ENCODE data around the gene VSIG8.

The VSIG8 gene

GRCh38 chr1:159883134-159883533, 20.7 kb upstream of the VSIG8 start:
- DNase-seq (ENCODE audit: low read depth in 2 of 2), result no peak

- DNase-seq (ENCODE audit: low read depth in 2 of 2), result no peak
These were observed 20.0 kb upstream of the VSIG8 start for GRCh38 chr1:159882527-159882862.

GRCh38 chr1:159881622-159882526, 19.4 kb upstream of the VSIG8 start:
- DNase-seq (ENCODE audit: low read depth in 2 of 2), result no peak

GRCh38 chr1:159880430-159880829, 18.0 kb upstream of the VSIG8 start:
- no peak for DNase-seq (ENCODE audit: low read depth in 2 of 2)

- DNase-seq (ENCODE audit: low read depth in 2 of 2), result no peak
These were observed 17.5 kb upstream of the VSIG8 start for GRCh38 chr1:159879977-159880376.

- no peak for DNase-seq (ENCODE audit: low read depth in 2 of 2)
These were observed 16.7 kb upstream of the VSIG8 start for GRCh38 chr1:159879136-159879535.

- no peak for DNase-seq (ENCODE audit: low read depth in 2 of 2)
These were observed 15.4 kb upstream of the VSIG8 start for GRCh38 chr1:159877695-159878444.

- no peak for DNase-seq (ENCODE audit: low read depth in 2 of 2)
These were observed 11.2 kb upstream of the VSIG8 start for GRCh38 chr1:159873530-159874143.

- DNase-seq (ENCODE audit: low read depth in 2 of 2), result no peak
These were observed 10.4 kb upstream of the VSIG8 start for GRCh38 chr1:159872891-159873290.

GRCh38 chr1:159870704-159871103, 8.2 kb upstream of the VSIG8 start:
- no peak for DNase-seq (ENCODE audit: low read depth in 2 of 2)

- no peak for DNase-seq (ENCODE audit: low read depth in 2 of 2)
These were observed 7.2 kb upstream of the VSIG8 start for GRCh38 chr1:159869607-159870006.

- DNase-seq (ENCODE audit: low read depth in 2 of 2), result no peak
These were observed 6.7 kb upstream of the VSIG8 start for GRCh38 chr1:159869173-159869572.

- DNase-seq (ENCODE audit: low read depth in 2 of 2), result no peak
These were observed 6.3 kb upstream of the VSIG8 start for GRCh38 chr1:159868766-159869165.

GRCh38 chr1:159867664-159868026, 5.2 kb upstream of the VSIG8 start:
- no peak for DNase-seq (ENCODE audit: low read depth in 2 of 2)

- DNase-seq (ENCODE audit: low read depth in 2 of 2), result no peak
These were observed 4.6 kb upstream of the VSIG8 start for GRCh38 chr1:159866905-159867663.

GRCh38 chr1:159866066-159866465, 3.6 kb upstream of the VSIG8 start:
- no peak for DNase-seq (ENCODE audit: low read depth in 2 of 2)

GRCh38 chr1:159864262-159864661, 1.8 kb upstream of the VSIG8 start:
- DNase-seq (ENCODE audit: low read depth in 2 of 2), result no peak

- no peak for DNase-seq (ENCODE audit: low read depth in 2 of 2)
These were observed 426 bp downstream of the VSIG8 start for GRCh38 chr1:159862031-159862430.

- no peak for DNase-seq (ENCODE audit: low read depth in 2 of 2)
These were observed 1.2 kb downstream of the VSIG8 start for GRCh38 chr1:159861218-159861617.

GRCh38 chr1:159860456-159860855, 2.0 kb downstream of the VSIG8 start:
- DNase-seq (ENCODE audit: low read depth in 2 of 2), result no peak

- DNase-seq (ENCODE audit: low read depth in 2 of 2), result no peak
These were observed 2.6 kb downstream of the VSIG8 start for GRCh38 chr1:159859767-159860322.

GRCh38 chr1:159857889-159858288, 4.6 kb downstream of the VSIG8 start:
- no peak for DNase-seq (ENCODE audit: low read depth in 2 of 2)

Data from stimulated activated CD8-positive, alpha-beta memory T cell treated with anti-CD3 and anti-CD28 coated beads, Interleukin-15, amount 100 ng/mL, for 4 hours (primary cell).